Ishikawa (cell line): ENCODE results near the gene GTF2H2C_2.
"Not testable (repeated sequence)": the region's sequence is repeated elsewhere in the genome, so short reads cannot be mapped to it uniquely, and the experiment has no call there.

Source experiments
- EGR1 ChIP-seq: IDR thresholded peaks from 2 replicates; pipeline ENCODE4 v1.6.1; 2012
- RAD21 ChIP-seq: IDR thresholded peaks from 2 replicates; pipeline ENCODE4 v1.6.1; 2012; ENCODE audit warnings: low read depth
- REST ChIP-seq: IDR thresholded peaks from 2 replicates; pipeline ENCODE4 v1.6.1; 2012; ENCODE audit warnings: low read depth, mild to moderate bottlenecking
- TAF1 ChIP-seq: IDR thresholded peaks from 2 replicates; pipeline ENCODE4 v1.6.1; 2012; ENCODE audit warnings: low read depth, mild to moderate bottlenecking
- YY1 ChIP-seq: IDR thresholded peaks from 2 replicates; pipeline ENCODE4 v1.6.1; 2012; ENCODE audit warnings: low read depth
- TF ChIP-seq, protein P1 (sequence below): IDR thresholded peaks from 2 replicates; pipeline ENCODE4 v1.6.1; 2012

DNA sequence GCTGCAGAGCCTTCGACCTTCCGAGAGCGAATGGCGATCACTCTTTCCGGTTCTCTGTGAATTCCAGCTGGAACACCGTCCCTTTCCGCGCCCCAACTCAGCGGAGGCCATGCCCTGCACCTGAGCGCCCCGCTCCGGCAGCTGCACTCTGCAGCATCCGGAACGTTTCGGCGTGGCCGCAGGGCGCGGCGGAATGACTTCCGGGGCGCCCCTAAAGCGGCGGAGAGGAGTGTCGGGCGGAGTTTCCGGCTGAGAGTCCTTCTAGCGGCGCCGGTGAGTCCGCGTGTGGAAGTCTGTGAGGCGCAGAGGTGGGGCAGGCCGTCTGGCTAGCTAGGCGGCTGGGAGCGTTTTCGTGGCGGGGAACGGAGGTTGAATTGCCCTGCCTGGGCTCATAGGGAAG is at the start of gene GTF2H2C_2:
- TF ChIP-seq TAF1, EGR1, REST, YY1, RAD21: not testable (repeated sequence)
- TF ChIP-seq, protein P1, sequence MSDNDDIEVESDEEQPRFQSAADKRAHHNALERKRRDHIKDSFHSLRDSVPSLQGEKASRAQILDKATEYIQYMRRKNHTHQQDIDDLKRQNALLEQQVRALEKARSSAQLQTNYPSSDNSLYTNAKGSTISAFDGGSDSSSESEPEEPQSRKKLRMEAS = not testable (repeated sequence)
